HUES64 (cell line): ENCODE results near the gene RBBP4.
"Not testable (repeated sequence)": the region's sequence is repeated elsewhere in the genome, so short reads cannot be mapped to it uniquely, and the experiment has no call there.

ENCODE experiments used
- H3K27ac ChIP-seq: 2 replicates; pipeline ENCODE4 v1.7.0; 2013; ENCODE audit warnings: low read depth, low read length, inconsistent platforms
- H3K27me3 ChIP-seq: 2 replicates; pipeline ENCODE4 v1.6.1; 2013; ENCODE audit warnings: mild to moderate bottlenecking, low read length; ENCODE audit not compliant: insufficient read depth
- H3K36me3 ChIP-seq: 2 replicates; pipeline ENCODE4 v1.6.1; 2013; ENCODE audit warnings: mild to moderate bottlenecking, low read length; ENCODE audit not compliant: insufficient read depth
- H3K4me1 ChIP-seq: 2 replicates; pipeline ENCODE4 v1.6.1; 2013; ENCODE audit warnings: mild to moderate bottlenecking, low read length, moderate library complexity; ENCODE audit not compliant: insufficient read depth
- H3K4me3 ChIP-seq: 2 replicates; pipeline ENCODE4 v1.5.1; 2013; ENCODE audit warnings: mild to moderate bottlenecking, low read length, moderate library complexity
- H3K9ac ChIP-seq: 2 replicates; pipeline ENCODE4 v1.6.1; 2013; ENCODE audit warnings: mild to moderate bottlenecking, low read depth, low read length
- H3K9me3 ChIP-seq: 2 replicates; pipeline ENCODE4 v1.6.1; 2013; ENCODE audit warnings: low read depth, low read length; ENCODE audit not compliant: insufficient read depth
- WGBS: fragments of 150-250, 120-280 bp; methylation state at CpG from one replicate; pipeline ENCODE4 v1.1.7; 2013; ENCODE audit warnings: missing lambda C conversion rate; 5-methylcytosine and 5-hydroxymethylcytosine counted together

RBBP4 gene

DNA sequence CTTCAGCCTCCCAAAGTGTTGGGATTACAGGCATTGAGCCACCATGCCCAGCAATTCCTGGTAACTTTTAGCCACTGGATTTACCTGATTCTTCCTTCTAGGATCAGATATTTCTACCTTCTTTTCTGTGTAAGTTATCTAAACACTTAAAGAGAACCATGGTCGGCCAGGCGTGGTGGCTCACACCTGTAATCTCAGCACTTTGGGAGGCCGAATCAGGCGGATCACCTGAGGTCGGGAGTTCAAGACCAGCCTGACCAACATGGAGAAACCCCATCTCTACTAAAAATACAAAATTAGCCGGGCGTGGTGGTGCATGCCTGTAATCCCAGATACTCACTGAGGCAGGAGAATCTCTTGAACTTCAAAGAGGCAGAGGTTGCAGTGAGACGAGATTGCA is 46.0 kb downstream of the RBBP4 start:
- H3K9ac ChIP-seq, H3K9me3 ChIP-seq, H3K4me3 ChIP-seq, H3K4me1 ChIP-seq, H3K36me3 ChIP-seq, H3K27me3 ChIP-seq, H3K27ac ChIP-seq: not testable (repeated sequence)
- WGBS, result 94% methylated on average over 8 of the region's 8 CpGs

- no peak overlapping the region for H3K27ac ChIP-seq
- no peak overlapping the region for H3K4me3 ChIP-seq
- 74% methylated on average over 6 of the region's 6 CpGs for WGBS
- H3K9me3 ChIP-seq, result no peaks in the 10 kb centered on the region
- no peaks in the 10 kb centered on the region for H3K36me3 ChIP-seq
- peaks cover 9% of the 10 kb centered on the region for H3K4me1 ChIP-seq
- no peak overlapping the region for H3K9ac ChIP-seq
- peaks cover 34% of the 10 kb centered on the region for H3K27me3 ChIP-seq
Observed at GRCh38 chr1:32701421-32701911, 50.5 kb downstream of the RBBP4 start.

DNA sequence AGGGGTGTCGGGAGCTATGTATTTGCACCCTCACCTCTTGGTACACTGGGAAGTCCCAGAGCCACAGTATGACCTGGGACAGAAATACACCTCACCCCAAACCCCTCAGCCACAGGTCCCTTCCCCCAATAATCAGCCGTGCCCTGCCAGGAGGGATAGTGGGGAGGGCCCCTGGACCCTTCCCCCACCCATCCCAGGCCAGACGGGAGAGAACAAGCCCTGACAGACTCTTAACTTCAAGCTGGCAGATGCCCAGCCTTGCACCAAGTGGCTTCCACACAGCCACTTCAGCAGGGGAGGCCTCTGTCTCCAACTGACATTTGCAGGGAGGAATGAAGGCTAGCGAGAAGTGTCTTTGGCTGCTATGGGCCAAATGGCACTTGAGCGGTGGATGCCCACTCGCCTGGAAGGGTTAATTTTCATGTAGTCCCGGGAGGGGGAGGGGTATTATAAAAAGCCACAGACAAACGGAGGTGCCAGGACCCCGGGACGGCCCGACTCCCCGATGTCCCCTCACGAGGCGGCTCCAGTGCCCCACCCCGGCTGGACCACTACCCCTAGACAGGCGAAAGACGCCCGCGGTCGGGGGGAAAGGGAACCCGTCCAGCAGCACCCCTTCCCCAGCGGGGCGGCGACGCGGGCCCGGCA is 51.1 kb downstream of the RBBP4 start:
- Histone ChIP-seq H3K4me1 (peaks cover 9% of the 10 kb centered on the region), H3K4me3 (peak overlapping the region; percentile 60), H3K27me3 (peaks cover 34% of the 10 kb centered on the region), H3K9ac (no peak overlapping the region), H3K36me3 (no peaks in the 10 kb centered on the region), H3K27ac (no peak overlapping the region), H3K9me3 (no peaks in the 10 kb centered on the region)
- WGBS, result 8% methylated on average over 27 of the region's 27 CpGs

DNA sequence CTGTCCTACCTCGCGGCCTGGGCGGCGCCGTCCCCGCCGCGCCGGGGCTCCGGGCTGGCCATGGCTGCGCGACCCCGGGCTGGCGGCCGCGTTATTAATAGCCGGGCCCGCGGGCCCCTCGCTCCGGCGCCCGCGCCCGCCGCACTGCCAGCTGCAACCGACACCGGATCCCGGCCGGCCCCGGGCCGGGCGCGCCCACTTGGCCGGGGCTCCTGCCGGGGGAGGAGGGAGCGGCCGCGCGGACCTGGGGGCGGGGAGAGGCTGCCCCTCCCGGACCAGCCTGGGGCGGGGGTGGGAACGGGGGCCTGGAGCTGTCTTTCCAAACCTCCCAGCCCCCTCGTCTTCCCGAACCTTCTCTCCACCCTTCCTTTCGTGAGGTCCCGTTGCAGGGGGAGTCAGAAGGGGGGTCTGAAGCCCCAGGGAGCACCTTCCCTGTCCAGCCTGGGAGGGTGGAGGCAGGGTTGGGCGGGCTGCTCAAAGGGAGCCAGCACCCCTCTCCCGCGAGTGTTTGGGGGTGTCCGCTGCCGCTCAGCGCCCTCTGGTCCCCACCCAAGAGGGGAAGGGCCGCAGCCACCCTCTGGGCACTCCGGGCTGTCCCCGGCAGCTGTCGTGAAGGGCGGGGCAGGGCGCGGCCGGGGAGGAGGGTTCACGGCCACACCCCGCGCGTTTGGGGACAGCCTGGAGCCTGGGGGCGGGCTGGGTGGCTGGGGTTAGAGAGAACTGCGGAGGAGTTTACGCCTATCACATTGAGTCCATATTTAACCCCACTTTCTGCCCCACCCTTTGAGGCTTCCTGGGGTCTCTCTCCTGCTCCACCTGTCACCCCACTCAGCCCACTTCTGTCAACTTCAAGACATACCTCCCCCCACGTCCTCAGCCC is 51.8 kb downstream of the RBBP4 start, which contains the start of gene SYNC:
SYNC (minus strand) TSS at position 172 of the 880 bp plus-strand sequence; CDS start at position 62, 110 bp downstream.
- 1% methylated on average over 61 of the region's 70 CpGs for WGBS
- Histone ChIP-seq H3K4me3 (peak within 1 kb of the TSS; percentile 60), H3K9me3 (no peaks in the 10 kb centered on the region), H3K27me3 (peaks cover 34% of the 10 kb centered on the region), H3K27ac (no peak within 1 kb of the TSS), H3K4me1 (peaks cover 9% of the 10 kb centered on the region), H3K36me3 (no peaks in the 10 kb centered on the region), H3K9ac (no peak within 1 kb of the TSS)

DNA sequence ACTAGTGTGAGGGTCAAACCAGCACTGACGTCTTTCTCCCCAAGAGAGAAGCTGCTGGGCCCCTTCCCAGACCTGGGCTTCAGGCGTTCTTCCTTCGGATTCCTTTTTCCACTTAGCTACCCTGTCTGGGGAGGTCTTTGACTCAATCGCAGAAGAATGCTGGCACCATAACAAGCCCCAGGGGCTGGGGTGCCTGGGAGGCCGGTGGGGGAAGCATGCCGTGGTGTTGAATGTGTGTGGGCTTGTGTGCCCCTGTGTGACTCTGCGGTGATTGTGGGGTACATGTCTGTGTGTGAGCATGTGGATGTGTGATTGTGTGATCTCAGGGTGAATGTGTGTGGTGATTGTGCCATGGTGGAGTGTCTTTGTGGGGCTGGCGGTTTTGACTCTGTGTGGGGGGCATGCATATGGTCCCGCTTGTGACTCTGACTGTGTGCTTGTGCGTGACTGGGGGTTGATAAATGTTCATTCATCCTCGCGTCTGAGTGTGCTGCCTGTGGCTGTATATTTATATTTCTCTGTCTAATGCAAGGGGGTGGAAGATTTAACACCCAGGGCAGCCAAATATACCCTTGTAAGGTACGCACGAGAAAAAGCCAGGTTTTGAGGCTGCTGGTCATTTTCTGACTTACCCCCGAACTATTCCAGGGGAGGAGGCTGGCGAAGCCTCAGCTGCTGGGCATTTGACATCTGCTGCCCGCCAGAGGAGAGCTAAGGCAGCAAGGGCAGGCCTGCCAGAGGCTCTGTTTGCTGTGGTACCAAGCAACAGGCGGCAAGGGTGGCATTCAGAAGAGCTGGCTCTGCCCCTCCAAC is 52.7 kb downstream of the RBBP4 start:
- Histone ChIP-seq H3K9ac (no peak overlapping the region), H3K4me1 (peaks cover 9% of the 10 kb centered on the region), H3K27me3 (peaks cover 34% of the 10 kb centered on the region), H3K36me3 (no peaks in the 10 kb centered on the region), H3K9me3 (no peaks in the 10 kb centered on the region), H3K4me3 (peak overlapping the region; percentile 60), H3K27ac (no peak overlapping the region)
- WGBS, result 65% methylated on average over 18 of the region's 18 CpGs

- Histone ChIP-seq H3K4me3 (no peak overlapping the region), H3K36me3 (no peaks in the 10 kb centered on the region), H3K27ac (no peak overlapping the region), H3K4me1 (peaks cover 9% of the 10 kb centered on the region), H3K9me3 (no peaks in the 10 kb centered on the region), H3K9ac (no peak overlapping the region), H3K27me3 (peaks cover 34% of the 10 kb centered on the region)
- WGBS, result 88% methylated on average over 7 of the region's 7 CpGs
Observed at GRCh38 chr1:32705516-32705915, 54.5 kb downstream of the RBBP4 start.

- H3K4me3 ChIP-seq, result no peak overlapping the region
Observed at GRCh38 chr1:32706491-32706890, 55.5 kb downstream of the RBBP4 start.

DNA sequence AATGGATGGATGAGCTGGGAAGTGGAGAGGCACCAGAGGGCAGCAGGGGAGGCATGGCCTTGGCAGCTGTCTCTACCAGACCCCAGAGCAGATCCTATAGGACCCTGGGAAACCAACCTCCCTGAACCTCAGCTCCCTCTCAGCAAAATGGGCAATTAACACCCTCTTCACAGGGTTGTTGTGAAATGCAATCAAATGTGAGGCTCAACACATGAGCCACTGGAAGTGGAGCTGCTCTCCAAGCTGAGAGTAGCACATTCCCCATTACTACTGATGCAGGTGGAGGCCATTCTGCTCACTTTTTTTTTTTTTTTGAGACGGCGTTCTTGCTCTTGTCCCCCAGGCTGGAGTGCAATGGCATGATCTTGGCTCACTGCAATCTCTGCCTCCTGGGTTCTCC is 58.1 kb downstream of the RBBP4 start:
- 65% methylated on average over 2 of the region's 2 CpGs for WGBS
- H3K9ac ChIP-seq, result no peak overlapping the region
- no peaks in the 10 kb centered on the region for H3K9me3 ChIP-seq
- no peak overlapping the region for H3K27ac ChIP-seq
- H3K4me3 ChIP-seq, result no peak overlapping the region
- H3K27me3 ChIP-seq, result peaks cover 7% of the 10 kb centered on the region
- H3K4me1 ChIP-seq, result no peaks in the 10 kb centered on the region
- H3K36me3 ChIP-seq, result no peaks in the 10 kb centered on the region

More at GRCh38 chr1:32706491-32706890, 55.5 kb downstream of the RBBP4 start:
- WGBS, result 81% methylated on average over 1 of the region's 1 CpG
- Histone ChIP-seq H3K9ac (0 out of 2 replicates have a peak overlapping the region, but pooled peaks have one; percentile 12), H3K27ac (no peak overlapping the region), H3K4me1 (peaks cover 9% of the 10 kb centered on the region), H3K9me3 (no peaks in the 10 kb centered on the region), H3K36me3 (no peaks in the 10 kb centered on the region), H3K27me3 (peaks cover 32% of the 10 kb centered on the region)

DNA sequence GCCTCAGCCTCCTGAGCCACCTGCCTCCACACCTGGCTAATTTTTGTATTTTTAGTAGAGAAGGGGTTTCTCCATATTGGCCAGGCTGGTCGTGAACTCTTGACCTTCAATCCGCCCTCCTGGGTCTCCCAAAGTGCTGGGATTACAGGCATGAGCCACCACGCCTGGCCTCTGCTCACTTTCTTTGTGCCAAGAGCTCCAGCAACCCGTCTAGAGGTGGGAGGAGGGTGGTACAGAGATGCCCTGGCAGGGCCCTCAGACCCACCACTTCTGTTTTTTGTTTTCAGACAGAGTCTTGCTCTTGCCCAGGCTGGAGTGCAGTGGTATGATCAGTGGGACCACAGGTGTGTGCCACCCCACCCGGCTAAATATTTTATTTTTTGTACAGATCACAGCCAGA is 58.5 kb downstream of the RBBP4 start:
- Histone ChIP-seq H3K36me3 (no peaks in the 10 kb centered on the region), H3K27me3 (0 out of 2 replicates have a peak, but pooled peaks cover 4% of the 10 kb centered on the region), H3K9ac (no peak overlapping the region), H3K9me3 (no peaks in the 10 kb centered on the region), H3K4me1 (no peaks in the 10 kb centered on the region), H3K27ac (no peak overlapping the region), H3K4me3 (no peak overlapping the region)
- WGBS, result 67% methylated on average over 5 of the region's 5 CpGs

DNA sequence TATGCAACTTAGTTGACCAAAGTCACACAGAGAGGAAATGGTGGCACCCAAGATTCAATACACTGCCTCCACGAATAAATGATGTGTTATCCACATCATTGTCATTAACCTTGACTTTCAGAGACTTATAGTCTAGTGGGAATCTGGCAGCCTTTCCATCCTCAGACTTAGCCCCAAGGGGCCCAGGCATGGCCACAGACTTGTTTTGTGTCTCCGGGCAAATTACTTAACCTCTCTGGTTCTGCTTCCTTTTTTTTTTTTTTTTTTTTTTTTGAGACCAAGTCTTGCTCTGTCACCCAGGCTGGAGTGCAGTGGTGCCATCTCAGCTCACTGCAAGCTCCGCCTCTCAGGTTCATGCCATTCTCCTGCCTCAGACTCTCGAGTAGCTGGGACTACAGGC is 60.2 kb downstream of the RBBP4 start:
- H3K27ac ChIP-seq, H3K36me3 ChIP-seq, H3K4me1 ChIP-seq, H3K27me3 ChIP-seq, H3K4me3 ChIP-seq, H3K9me3 ChIP-seq, H3K9ac ChIP-seq: not testable (repeated sequence)
- 84% methylated on average over 4 of the region's 4 CpGs for WGBS

GRCh38 chr1:32713081-32713480 is 62.1 kb downstream of the RBBP4 start:
- H3K36me3 ChIP-seq, result no peaks in the 10 kb centered on the region
- no peaks in the 10 kb centered on the region for H3K9me3 ChIP-seq
- H3K27me3 ChIP-seq, result no peaks in the 10 kb centered on the region
- no peak overlapping the region for H3K27ac ChIP-seq
- no peak overlapping the region for H3K4me3 ChIP-seq
- peaks cover 12% of the 10 kb centered on the region for H3K4me1 ChIP-seq
- WGBS, result 74% methylated on average over 10 of the region's 10 CpGs
- no peak overlapping the region for H3K9ac ChIP-seq
